Measurements from ENCODE around the gene SYNPR.

SYNPR gene

GRCh38 chr3:63477494-63478129 lies 199.5 kb downstream of the SYNPR start:
- DNase-seq = no peak

DNA sequence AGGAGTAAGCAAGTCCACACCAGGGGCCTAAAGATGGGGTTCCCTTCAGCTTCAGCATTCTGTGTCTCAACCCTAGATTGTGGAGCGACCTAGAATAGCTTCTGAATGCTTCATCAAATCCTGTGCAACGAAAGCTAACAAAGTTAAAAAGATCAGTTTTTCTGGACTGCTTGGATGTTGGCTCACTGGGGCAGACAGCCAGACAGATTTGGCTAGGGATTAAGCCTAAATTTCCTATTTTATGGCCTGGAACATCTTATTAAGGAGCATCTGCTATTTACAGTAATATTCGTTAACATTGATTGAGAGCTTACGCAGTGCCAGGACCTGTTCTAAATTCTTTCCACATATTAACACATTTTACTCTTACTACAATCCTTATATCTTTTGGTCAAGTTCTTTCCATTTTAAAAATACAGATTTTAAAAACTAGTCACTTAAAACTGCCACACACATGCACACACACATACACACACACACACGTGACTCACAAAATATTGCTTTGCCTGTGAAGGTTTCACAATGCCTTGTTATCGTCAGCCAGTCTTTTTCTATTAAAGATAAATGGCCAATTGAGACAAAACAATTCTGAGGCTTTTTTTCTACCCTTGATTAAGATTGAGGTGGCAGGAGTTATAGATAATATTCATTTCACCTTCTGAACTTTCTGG lies 201.0 kb downstream of the SYNPR start:
- no peak for DNase-seq

DNA sequence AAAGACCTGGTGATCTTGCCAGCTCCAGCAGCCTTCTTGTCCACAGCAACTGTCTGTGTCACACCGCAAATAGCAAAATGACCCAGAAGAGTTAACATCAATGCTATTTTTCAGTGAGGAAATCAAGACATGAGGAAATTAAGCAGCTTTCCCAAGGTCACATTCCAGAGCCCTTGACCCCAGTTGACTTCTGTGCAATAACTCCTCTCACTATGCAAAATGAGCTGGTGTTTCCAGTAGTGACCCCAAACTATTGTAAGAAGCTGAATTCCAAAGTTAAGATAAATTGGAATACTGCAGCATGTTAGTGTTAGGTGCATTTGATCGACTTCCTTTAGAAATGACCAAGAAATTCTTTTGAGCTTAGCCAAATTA lies 201.5 kb downstream of the SYNPR start:
- no peak for DNase-seq

- DNase-seq = no peak
Measured at GRCh38 chr3:63481627-63482026, 203.5 kb downstream of the SYNPR start.

DNA sequence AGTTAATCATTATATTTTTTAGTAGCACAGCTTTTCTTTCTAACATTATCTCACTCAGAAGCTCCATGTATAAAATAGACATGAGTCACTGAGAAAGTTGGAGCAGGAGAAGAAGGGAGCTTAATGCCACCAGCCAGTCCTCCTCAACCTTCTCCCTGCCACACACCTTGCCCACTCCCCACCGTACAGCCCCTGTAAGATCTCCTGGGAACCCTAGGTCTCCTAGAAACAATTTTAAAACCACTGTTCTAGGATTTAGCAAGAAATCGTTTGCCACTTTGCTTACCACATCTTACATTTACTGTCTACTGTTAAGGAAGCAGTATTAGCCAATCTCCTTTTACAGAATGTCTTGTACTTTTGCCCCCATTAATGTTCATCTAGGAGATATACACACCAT lies 204.2 kb downstream of the SYNPR start:
- no peak for DNase-seq

DNA sequence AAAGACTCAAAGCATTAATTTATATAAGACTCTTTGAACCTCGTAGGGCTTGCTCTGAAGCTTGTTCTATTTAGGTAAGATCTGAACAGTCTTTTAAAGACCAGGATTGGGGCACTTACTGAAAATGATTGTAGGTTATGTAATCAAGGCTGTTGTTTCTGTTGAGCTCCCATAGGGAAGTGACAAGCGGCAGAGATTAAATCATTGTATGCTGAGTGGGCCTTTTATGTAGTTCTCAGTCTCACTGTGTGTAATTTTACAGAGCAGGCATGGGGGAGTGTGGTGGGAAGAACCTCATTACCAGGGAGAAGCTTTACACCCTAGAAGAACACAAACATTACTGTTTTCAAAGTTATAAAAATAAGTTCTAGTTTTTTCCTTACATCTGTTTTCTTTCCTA lies 214.4 kb downstream of the SYNPR start:
- no peak for DNase-seq

GRCh38 chr3:63493101-63493500 lies 215.0 kb downstream of the SYNPR start:
- DNase-seq = no peak

- DNase-seq = no peak
Measured at GRCh38 chr3:63494646-63495045, 216.5 kb downstream of the SYNPR start.

DNA sequence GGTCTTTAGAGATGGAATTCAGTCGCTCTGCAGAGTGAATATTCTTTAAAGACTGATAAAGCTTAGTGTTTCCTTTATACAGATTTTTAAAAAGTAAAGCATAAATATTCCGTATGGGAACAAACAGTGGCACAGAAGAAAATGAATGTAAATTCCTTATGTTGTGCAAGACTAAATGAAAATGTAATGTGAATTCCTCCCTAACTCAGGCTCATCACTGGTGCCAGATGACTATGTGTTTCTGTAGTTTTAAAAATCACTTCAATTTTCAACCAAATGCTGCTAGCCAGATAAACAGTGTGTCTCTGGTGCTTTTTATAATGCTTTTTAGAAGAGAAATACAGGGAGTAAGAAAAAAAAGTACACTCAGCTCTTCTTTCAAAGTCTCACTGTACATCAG lies 219.5 kb downstream of the SYNPR start:
- no peak for DNase-seq

GRCh38 chr3:63500196-63500595 lies 222.1 kb downstream of the SYNPR start:
- DNase-seq = no peak

GRCh38 chr3:63508305-63508704 lies 230.2 kb downstream of the SYNPR start:
- DNase-seq = no peak

DNA sequence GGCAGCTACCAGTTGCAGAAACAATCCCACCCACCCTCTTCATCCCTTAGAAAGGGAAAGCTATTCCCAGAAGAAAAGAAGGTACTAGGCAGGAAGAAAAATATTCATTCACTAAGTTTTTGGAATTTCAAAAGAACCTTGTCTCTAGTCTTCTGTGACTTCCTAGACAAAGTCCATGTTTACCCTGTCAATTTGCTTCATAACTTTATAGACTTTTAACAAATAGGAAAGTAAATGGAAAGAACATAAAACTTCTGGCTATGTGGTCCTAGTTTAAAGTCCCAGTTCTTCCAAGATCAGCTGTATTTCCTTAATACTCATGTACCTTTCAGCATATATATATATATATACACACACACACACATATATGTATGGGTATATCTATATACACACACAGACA lies 230.7 kb downstream of the SYNPR start:
- DNase-seq = no peak

- no peak for DNase-seq
Measured at GRCh38 chr3:63513791-63514190, 235.7 kb downstream of the SYNPR start.

DNA sequence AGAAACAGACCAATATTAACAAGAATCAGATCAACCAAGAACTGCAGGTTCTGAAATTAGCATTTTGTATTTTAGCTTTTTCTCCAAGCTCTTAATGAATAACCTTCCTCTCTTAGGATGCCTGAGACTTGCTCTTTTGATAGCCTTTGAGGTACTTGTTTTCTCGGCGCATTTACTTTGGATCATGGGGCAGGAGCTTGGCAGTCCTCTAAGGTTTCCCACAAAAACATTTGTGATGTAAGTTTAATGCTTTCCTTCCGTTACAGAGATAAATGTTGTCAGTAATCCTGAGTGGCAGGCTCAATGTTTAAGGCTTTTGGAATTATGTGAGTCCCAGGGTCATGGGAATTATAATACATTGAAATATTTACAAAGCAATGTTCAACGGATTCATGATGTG lies 236.6 kb downstream of the SYNPR start:
- DNase-seq = no peak

DNA sequence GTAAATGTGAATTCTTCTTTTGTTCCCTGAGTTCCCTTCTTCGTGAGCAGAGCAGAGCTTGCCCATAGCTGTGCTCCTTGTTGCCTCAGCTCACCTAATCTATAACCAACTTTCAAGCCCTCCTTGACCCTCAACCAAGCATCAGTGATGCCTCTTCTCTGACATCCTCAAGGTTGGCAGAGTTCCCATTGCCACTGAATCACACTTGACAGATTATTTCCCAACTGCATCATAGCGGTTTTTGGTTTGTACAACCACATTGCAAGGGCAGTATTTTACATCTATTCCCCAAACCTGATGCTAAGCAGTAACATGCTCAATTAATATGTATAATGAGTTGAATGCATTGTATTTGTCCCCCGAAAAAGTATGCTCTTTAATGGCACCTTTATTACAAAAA lies 241.3 kb downstream of the SYNPR start:
- DNase-seq = no peak

DNA sequence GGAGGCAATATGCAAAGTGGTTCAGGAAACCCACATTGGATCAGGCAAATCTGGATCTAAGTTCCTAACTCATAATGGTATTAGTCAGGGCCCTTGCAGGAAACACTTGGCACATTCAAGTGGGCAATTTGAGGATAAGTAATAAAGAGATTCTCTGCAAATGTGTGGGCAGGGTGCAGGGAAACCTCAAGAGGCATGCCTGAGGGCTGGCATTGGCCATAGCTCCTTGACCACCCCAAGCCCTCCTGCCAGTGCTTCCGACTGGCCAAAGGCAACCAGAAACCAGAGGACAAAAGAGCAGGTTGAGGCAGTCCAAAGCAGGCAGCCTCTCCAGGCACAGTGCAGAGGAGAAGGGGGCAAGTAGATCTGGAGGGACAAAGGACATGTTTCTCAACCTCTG lies 243.5 kb downstream of the SYNPR start:
- DNase-seq = no peak

DNA sequence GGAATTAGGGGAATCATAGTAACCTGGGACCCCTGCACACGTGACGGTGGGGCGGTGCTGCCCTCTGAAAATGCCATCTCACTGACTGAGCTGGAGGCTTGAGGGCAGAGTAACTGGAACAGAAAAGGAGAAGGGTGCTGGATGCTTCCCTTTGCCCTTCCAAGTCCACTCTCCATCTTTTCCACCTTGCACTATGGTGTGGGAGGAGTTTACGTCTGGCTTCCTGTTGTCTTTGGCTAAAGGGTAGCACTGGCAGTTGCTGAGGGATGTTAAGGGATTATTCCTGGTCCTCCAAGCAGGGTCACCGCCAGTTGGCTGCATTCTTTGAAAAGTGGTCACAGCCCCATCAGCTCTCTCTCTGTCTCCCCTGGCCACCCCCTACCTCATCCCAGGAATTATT lies 245.0 kb downstream of the SYNPR start:
- DNase-seq = no peak

GRCh38 chr3:63528325-63529000 lies 250.4 kb downstream of the SYNPR start:
- DNase-seq = no peak

- DNase-seq = no peak
Measured at GRCh38 chr3:63532521-63532920, 254.4 kb downstream of the SYNPR start.

- no peak for DNase-seq
Measured at GRCh38 chr3:63538919-63539318, 260.8 kb downstream of the SYNPR start.

DNA sequence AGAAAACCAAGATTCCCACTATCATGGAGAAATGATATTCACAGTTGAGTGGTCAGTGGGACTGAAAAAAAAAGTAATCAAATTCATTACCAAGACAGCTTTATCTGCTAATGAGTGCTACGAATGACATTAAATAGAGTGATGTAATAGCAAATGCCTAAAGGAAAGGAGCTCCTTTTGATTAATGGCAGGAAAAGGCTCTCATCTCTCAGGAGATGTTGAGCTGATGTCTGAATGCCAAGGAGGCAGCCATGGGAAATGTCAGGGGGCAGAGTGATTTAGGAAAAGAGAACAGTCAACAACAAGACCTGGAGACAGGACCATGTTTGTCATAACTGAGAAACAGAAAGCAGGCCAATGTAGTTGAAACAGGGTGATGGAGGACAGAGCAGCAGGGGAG lies 277.7 kb downstream of the SYNPR start:
- no peak for DNase-seq

- no peak for DNase-seq
Measured at GRCh38 chr3:63556401-63556800, 278.3 kb downstream of the SYNPR start.

- DNase-seq = no peak
Measured at GRCh38 chr3:63557912-63558311, 279.8 kb downstream of the SYNPR start.

GRCh38 chr3:63559884-63560283 lies 281.8 kb downstream of the SYNPR start:
- no peak for DNase-seq

GRCh38 chr3:63561879-63562278 lies 283.8 kb downstream of the SYNPR start:
- DNase-seq = no peak
